H1 (cell line): ENCODE measurements around the gene RELT. TPM values are rescaled to one million over a fixed set of nuclear protein-coding genes. Genes with fewer than 3 reads are reported as not detected.

ENCODE experiments used
- CTCF ChIA-PET: fragments of 300-600 bp; sonication (Branson Sonifier 250); formaldehyde crosslinking; loops from one replicate; lab custom pipeline; 2021; ENCODE audit not compliant: partially characterized antibody; lab: Charles Lee
- POLR2A ChIA-PET: fragments of 300-600 bp; sonication (Branson Sonifier 250); formaldehyde crosslinking; loops from one replicate; lab custom pipeline; 2021; ENCODE audit warnings: inconsistent platforms; ENCODE audit not compliant: partially characterized antibody; lab: Charles Lee
- DNase-seq, 2 experiments: peaks; one replicate each; pipeline versions ENCODE4 v3.0.0 to v3.0.0-alpha.2; 2010 to 2022; ENCODE audit warnings: low spot score in 2 of 2, low read depth in 1 of 2, mixed read lengths in 1 of 2
- FAIRE-seq: peaks from 2 replicates; lab custom pipeline; 2011; peaks lifted over from hg19 to GRCh38; lab: Jason Lieb, UNC
- H2AFZ ChIP-seq: 2 replicates; pipeline ENCODE4 v1.8.1; 2012; ENCODE audit warnings: low read length, inconsistent platforms
- H2AK5ac ChIP-seq: 2 replicates; pipeline ENCODE4 v1.6.1; 2013; ENCODE audit warnings: low read depth, low read length
- H2BK120ac ChIP-seq: replicated peaks from 2 replicates; pipeline ENCODE3; 2013; ENCODE audit warnings: low read depth, low read length, inconsistent platforms
- H2BK12ac ChIP-seq: 2 replicates; pipeline ENCODE4 v1.6.1; 2013; ENCODE audit warnings: low read depth, low read length
- H2BK15ac ChIP-seq: 2 replicates; pipeline ENCODE4 v1.6.1; 2013; ENCODE audit warnings: low read length
- H2BK20ac ChIP-seq: 2 replicates; pipeline ENCODE4 v1.6.1; 2013; ENCODE audit warnings: low read length
- H2BK5ac ChIP-seq: 2 replicates; pipeline ENCODE4 v1.6.1; 2013; ENCODE audit warnings: low read depth, low read length
- H3K14ac ChIP-seq: 2 replicates; pipeline ENCODE4 v1.6.1; 2013; ENCODE audit warnings: inconsistent platforms; ENCODE audit not compliant: insufficient read length
- H3K18ac ChIP-seq: 2 replicates; pipeline ENCODE4 v1.6.1; 2013; ENCODE audit warnings: low read length; ENCODE audit errors: extremely low read depth
- H3K23ac ChIP-seq: 2 replicates; pipeline ENCODE4 v1.6.1; 2013; ENCODE audit warnings: inconsistent platforms; ENCODE audit not compliant: insufficient read length
- H3K23me2 ChIP-seq: 2 replicates; pipeline ENCODE4 v1.6.1; 2013; ENCODE audit warnings: low read depth, low read length
- H3K27ac ChIP-seq: 2 replicates; pipeline ENCODE4 v1.6.1; 2011; ENCODE audit warnings: low read depth, low read length, inconsistent platforms
- H3K27me3 ChIP-seq, 4 experiments: replicated peaks in 1 of 4; 1 replicate in 1 of 4; 2 replicates in 3 of 4; pipeline versions ENCODE4 v1.6.1 to v1.8.1; 2011 to 2013; ENCODE audit warnings: low read length in 3 of 4, mild to moderate bottlenecking in 3 of 4, inconsistent platforms in 2 of 4, mixed read lengths in 2 of 4, moderate library complexity in 1 of 4; ENCODE audit not compliant: control insufficient read depth in 3 of 4, insufficient read depth in 3 of 4; ENCODE audit errors: extremely low read depth in 1 of 4
- H3K36me3 ChIP-seq, 4 experiments: 2 replicates each; pipeline versions ENCODE4 v1.6.1 to v1.8.1; 2011 to 2013; ENCODE audit warnings: mild to moderate bottlenecking in 4 of 4, low read length in 3 of 4, moderate library complexity in 2 of 4, control low read depth in 1 of 4, inconsistent platforms in 1 of 4; ENCODE audit not compliant: insufficient read depth in 4 of 4, control insufficient read depth in 2 of 4
- H3K4ac ChIP-seq: replicated peaks from 2 replicates; pipeline ENCODE3; 2013; ENCODE audit warnings: low read length, low read depth, mixed read lengths, inconsistent platforms; ENCODE audit not compliant: insufficient read length
- H3K4me1 ChIP-seq, 4 experiments: replicated peaks in 1 of 4; 1 replicate in 1 of 4; 2 replicates in 3 of 4; pipeline versions ENCODE4 v1.6.1 to v1.8.1; 2011 to 2013; ENCODE audit warnings: low read length in 3 of 4, inconsistent platforms in 2 of 4, mixed read lengths in 1 of 4; ENCODE audit not compliant: insufficient read depth in 4 of 4, control insufficient read depth in 3 of 4
- H3K4me2 ChIP-seq, 2 experiments: 2 replicates each; pipeline versions ENCODE4 v1.6.1 to v1.8.1; 2011 to 2013; ENCODE audit warnings: low read depth in 2 of 2, low read length in 2 of 2, control low read depth in 1 of 2, inconsistent platforms in 1 of 2, mild to moderate bottlenecking in 1 of 2; ENCODE audit not compliant: insufficient read depth in 1 of 2
- H3K4me3 ChIP-seq, 4 experiments: fragments of 200-600, 300-600 bp in 1 of 4; sonication (generic), shearing (Covaris generic), sonication (Bioruptor Twin) in 1 of 4; 2 replicates each; pipeline versions ENCODE4 v1.5.1 to v1.8.1; 2011 to 2016; ENCODE audit warnings: low read length in 4 of 4, low read depth in 3 of 4, control low read depth in 2 of 4, inconsistent platforms in 2 of 4, mild to moderate bottlenecking in 2 of 4, mixed read lengths in 1 of 4, moderate library complexity in 1 of 4; ENCODE audit not compliant: insufficient read depth in 2 of 4; ENCODE audit errors: extremely low read depth in 1 of 4
- H3K56ac ChIP-seq: replicated peaks from 2 replicates; pipeline ENCODE3; 2013; ENCODE audit warnings: low read depth, mild to moderate bottlenecking, mixed read lengths, low read length, inconsistent platforms; ENCODE audit not compliant: insufficient read length
- H3K79me1 ChIP-seq: 2 replicates; pipeline ENCODE4 v1.6.1; 2013; ENCODE audit warnings: low read depth, low read length, control low read depth
- H3K79me2 ChIP-seq, 2 experiments: 2 replicates each; pipeline versions ENCODE4 v1.6.1 to v1.8.1; 2012 to 2013; ENCODE audit warnings: low read length in 2 of 2, mild to moderate bottlenecking in 2 of 2, inconsistent platforms in 1 of 2; ENCODE audit not compliant: insufficient read depth in 2 of 2, control insufficient read depth in 1 of 2
- H3K9ac ChIP-seq, 4 experiments: replicated peaks in 1 of 4; 1 replicate in 1 of 4; 2 replicates in 3 of 4; pipeline versions ENCODE4 v1.6.1 to v1.8.1; 2011 to 2013; ENCODE audit warnings: low read depth in 3 of 4, low read length in 3 of 4, control low read depth in 2 of 4, mild to moderate bottlenecking in 2 of 4, moderate library complexity in 2 of 4, inconsistent platforms in 1 of 4; ENCODE audit errors: extremely low read depth in 1 of 4
- H3K9me3 ChIP-seq, 2 experiments: 2 replicates each; pipeline versions ENCODE4 v1.6.1 to v1.8.1; 2012 to 2013; ENCODE audit warnings: mild to moderate bottlenecking in 2 of 2, moderate library complexity in 2 of 2, control low read depth in 1 of 2, inconsistent platforms in 1 of 2, low read depth in 1 of 2, low read length in 1 of 2, mixed read lengths in 1 of 2; ENCODE audit not compliant: insufficient read depth in 2 of 2
- H4K20me1 ChIP-seq, 2 experiments: replicated peaks in 1 of 2; 2 replicates each; pipeline versions ENCODE3 to v1.8.1; 2011 to 2013; ENCODE audit warnings: inconsistent platforms in 2 of 2, low read length in 2 of 2, mild to moderate bottlenecking in 1 of 2; ENCODE audit not compliant: insufficient read depth in 2 of 2, control insufficient read depth in 1 of 2
- H4K5ac ChIP-seq: 2 replicates; pipeline ENCODE4 v1.6.1; 2013; ENCODE audit warnings: low read length, low read depth, mixed read lengths, inconsistent platforms; ENCODE audit not compliant: insufficient read length
- H4K8ac ChIP-seq: 2 replicates; pipeline ENCODE4 v1.8.0; 2013; ENCODE audit warnings: mild to moderate bottlenecking, moderate library complexity, low read length, inconsistent platforms; ENCODE audit not compliant: insufficient read depth; ENCODE audit errors: extremely low read depth
- H4K91ac ChIP-seq: replicated peaks from 2 replicates; pipeline ENCODE3; 2013; ENCODE audit warnings: low read length, mixed read lengths, inconsistent platforms; ENCODE audit not compliant: insufficient read length
- KDM5A ChIP-seq: fragments of 200-600 bp; IDR thresholded peaks from 2 replicates; pipeline ENCODE4 v1.7.1; 2012; ENCODE audit warnings: mild to moderate bottlenecking, low read length, inconsistent platforms, mixed read lengths
- POLR2A ChIP-seq, 2 experiments: IDR thresholded peaks; 1 replicate in 1 of 2; 2 replicates in 1 of 2; pipeline ENCODE4 v1.6.1; 2011; ENCODE audit warnings: low read depth in 2 of 2, low read length in 2 of 2, mild to moderate bottlenecking in 2 of 2; ENCODE audit errors: control extremely low read depth in 1 of 2
- RAD21 ChIP-seq, 2 experiments: IDR thresholded peaks in 1 of 2; conservative IDR thresholded peaks in 1 of 2; 2 replicates each; pipeline ENCODE4 v1.6.1; 2011; ENCODE audit warnings: low read depth in 2 of 2, low read length in 2 of 2, improper control_type of control experiment in 1 of 2, inconsistent platforms in 1 of 2, mild to moderate bottlenecking in 1 of 2, moderate library complexity in 1 of 2
- RBBP5 ChIP-seq: IDR thresholded peaks from 2 replicates; pipeline ENCODE4 v1.7.1; 2012; ENCODE audit warnings: low read depth, mild to moderate bottlenecking, inconsistent platforms, low read length, moderate library complexity, borderline replicate concordance
- WGBS, 2 experiments: shearing (Covaris generic) in 1 of 2; methylation state at CpG; one replicate each; pipeline versions ENCODE4 v1.1.6 to v1.1.7; 2013 to 2015; ENCODE audit warnings: low lambda C conversion rate in 2 of 2, mixed read lengths in 2 of 2, inconsistent platforms in 1 of 2, low coverage in 1 of 2, missing lambda C conversion rate in 1 of 2; ENCODE audit not compliant: insufficient replicate concordance in 2 of 2, insufficient coverage in 1 of 2, insufficient read length in 1 of 2; ENCODE audit errors: extremely low coverage in 1 of 2, missing lambda C conversion rate in 1 of 2; 5-methylcytosine and 5-hydroxymethylcytosine counted together
- polyA plus RNA-seq, 7 experiments: library from polyadenylated mRNA; depleted of rRNA in 3 of 7; stranded (reverse) in 5 of 7; unstranded in 2 of 7; fragments of >200 nt in 5 of 7; fragments of 200-250 nt in 2 of 7; gene quantifications; 1 replicate in 5 of 7; 2 replicates in 1 of 7; 4 replicates in 1 of 7; pipeline versions ENCODE4 v1.2.1 to v1.2.3, GENCODE V29; 2011 to 2013; ENCODE audit warnings: missing spikeins in 2 of 7, mixed read lengths in 2 of 7
- total RNA-seq: library from RNA; stranded (reverse); fragmentation: NEBNext Ultra II Directional; extraction: Animal tissue kit (Norgen Biotek cat#: 25700); gene quantifications from 2 replicates; pipeline ENCODE4 v1.2.1, GENCODE V29; 2021

Gene RELT
- total and polyA plus RNA-seq, 2 of the 8 experiments (the other 6 are each of a cell fraction or from before 2014, with no cell fraction given): 3.4 to 5.7 TPM

GRCh38 chr11:73379189-73379880, 3.1 kb downstream of the RELT start:
- no peak overlapping the region for H4K5ac ChIP-seq
- no peak for FAIRE-seq
- CTCF ChIA-PET: interaction anchor here (0.5 to 59.1 kb wide), 11 partner anchors 9 to 531 kb away, joined by 3 to 1456 read pairs (median 4); no protein-coding TSS in a partner anchor
- no peak overlapping the region for H3K4me2 ChIP-seq
- H2BK120ac ChIP-seq: no peak overlapping the region
- H2BK5ac ChIP-seq: no peak overlapping the region
- H3K9me3 ChIP-seq: no peaks in the 10 kb centered on the region
- POLR2A ChIA-PET: interaction anchor here (0.6 to 1.4 kb wide), 4 partner anchors 8 to 736 kb away, joined by 3 to 4 read pairs (median 4); no protein-coding TSS in a partner anchor
- H3K14ac ChIP-seq: no peak overlapping the region
- no peak overlapping the region for H2BK20ac ChIP-seq
- H3K36me3 ChIP-seq: no peaks in the 10 kb centered on the region
- peaks cover 0 to 15% (median 9%) of the 10 kb centered on the region in 4 experiments; a peak in 4 of 7 replicates for H3K27me3 ChIP-seq
- H3K79me1 ChIP-seq: peaks cover 6% of the 10 kb centered on the region; the same call in 1 of the 2 replicates
- TF ChIP-seq RBBP5 (no peak), POLR2A (IDR thresholded peaks at IDR 0.05; ENCODE audit: control extremely low read depth in 1 of 2, low read depth in 2 of 2, low read length in 2 of 2) (no peak), KDM5A (no peak), RAD21 (IDR thresholded peaks at IDR 0.05 in 1 of 2, conservative IDR thresholded peaks at IDR 0.05 in 1 of 2; ENCODE audit: low read depth in 2 of 2, low read length in 2 of 2) (no peak)
- H2BK15ac ChIP-seq: no peak overlapping the region
- H3K27ac ChIP-seq: no peak overlapping the region
- no peak overlapping the region for H3K56ac ChIP-seq
- no peak for DNase-seq
- H2AFZ ChIP-seq: no peak overlapping the region
- no peak overlapping the region for H3K4me3 ChIP-seq
- no peak overlapping the region for H2BK12ac ChIP-seq
- no peak overlapping the region for H2AK5ac ChIP-seq
- no peak overlapping the region for H3K18ac ChIP-seq
- peaks cover 3 to 16% (median 10%) of the 10 kb centered on the region in 4 experiments for H3K4me1 ChIP-seq
- peaks cover 6 to 10% of the 10 kb centered on the region in 2 experiments for H4K20me1 ChIP-seq
- H4K8ac ChIP-seq: no peak overlapping the region
- peaks cover 8% of the 10 kb centered on the region for H3K23me2 ChIP-seq
- H3K23ac ChIP-seq: no peak overlapping the region
- H3K4ac ChIP-seq: no peak overlapping the region
- no peaks in the 10 kb centered on the region; a peak in 1 of 4 replicates for H3K79me2 ChIP-seq
- 90% methylated on average over 10 of the region's 10 CpGs; no CpG with 5 or more reads in 1 of the 2 experiments for WGBS, 2 experiments
- H3K9ac ChIP-seq: no peak overlapping the region
- no peak overlapping the region for H4K91ac ChIP-seq
